HG03442 (cell line): ENCODE data around the gene THRB.

Experiments
- ATAC-seq: cut with Tn5 transposase; IDR thresholded peaks from one replicate; pipeline ENCODE4 v1.9.1; 2021; ENCODE audit warnings: mild to moderate bottlenecking, moderate library complexity; ENCODE audit not compliant: unreplicated experiment

Gene THRB

DNA sequence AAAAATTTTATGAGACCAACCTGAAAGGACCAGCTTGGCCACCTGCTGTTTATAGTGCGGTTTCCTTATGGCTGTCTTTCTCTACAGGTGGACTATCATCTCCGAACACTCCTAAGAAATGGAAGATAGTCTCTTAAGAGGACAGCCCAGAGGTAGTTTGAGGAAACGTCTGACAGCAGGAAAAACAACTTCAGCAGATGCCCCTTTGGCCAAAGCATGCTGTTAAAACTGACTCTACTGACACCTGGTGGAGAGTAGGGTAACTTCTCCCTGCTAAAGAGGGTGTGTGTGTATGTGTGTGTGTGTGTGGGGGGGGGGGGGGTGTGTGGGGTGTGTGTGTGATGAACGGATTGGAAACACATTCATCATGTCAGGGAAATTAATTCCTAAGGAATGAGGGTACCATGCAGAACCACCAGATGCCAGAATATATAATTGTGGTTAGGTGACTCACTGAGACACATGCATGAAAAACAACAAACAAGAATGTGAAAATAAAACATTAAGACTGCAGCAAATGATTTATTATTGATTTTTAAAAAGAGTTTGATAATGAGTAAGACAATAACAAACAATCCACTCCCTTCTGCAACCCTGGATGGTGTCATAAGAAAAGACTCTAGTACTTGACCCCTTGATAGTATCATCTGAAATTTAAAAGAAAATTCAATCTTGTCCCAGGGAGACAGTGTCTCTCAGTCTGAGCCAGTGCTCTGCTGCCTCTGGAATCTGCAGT is 256.5 kb downstream of the THRB start:
- ATAC-seq: peak; percentile 80

DNA sequence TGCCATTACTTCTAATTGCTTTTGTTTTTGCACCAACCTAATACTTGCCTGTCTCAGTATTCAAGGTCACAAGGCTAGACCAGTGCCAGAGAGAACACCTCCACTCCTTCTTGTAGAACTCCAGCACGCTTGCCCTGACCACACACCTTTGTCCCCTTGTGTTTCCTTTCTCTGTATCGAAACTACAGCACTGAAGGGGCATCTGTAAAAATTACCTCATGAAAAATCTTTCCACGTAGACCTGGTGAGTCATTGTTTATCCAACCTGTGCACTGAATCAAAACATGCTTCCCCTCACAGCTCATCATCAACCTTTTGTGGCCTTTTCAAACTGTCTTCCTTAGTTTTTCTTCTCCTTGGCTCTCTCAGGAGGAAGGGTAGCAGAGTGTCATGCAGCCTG is 259.5 kb downstream of the THRB start:
- no peak for ATAC-seq

DNA sequence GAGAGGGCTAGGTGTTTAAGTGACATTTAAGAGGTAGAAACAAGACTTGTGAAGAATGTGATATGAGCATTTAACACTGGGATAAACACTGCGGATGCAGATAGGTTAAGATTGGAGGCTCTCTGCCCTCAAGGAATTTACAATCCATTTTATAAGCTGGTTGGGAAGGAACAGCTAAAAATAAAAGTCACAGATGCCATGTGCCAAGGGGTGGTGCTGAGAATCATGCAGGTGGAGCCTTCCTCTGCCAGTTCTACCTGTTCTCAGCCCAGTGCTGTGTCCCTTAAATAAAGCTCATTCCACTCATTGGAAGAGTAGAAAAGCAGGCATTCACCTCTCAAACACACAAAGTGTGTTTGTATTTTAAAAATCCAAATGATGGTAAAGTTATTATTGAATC is 261.9 kb downstream of the THRB start:
- no peak for ATAC-seq

DNA sequence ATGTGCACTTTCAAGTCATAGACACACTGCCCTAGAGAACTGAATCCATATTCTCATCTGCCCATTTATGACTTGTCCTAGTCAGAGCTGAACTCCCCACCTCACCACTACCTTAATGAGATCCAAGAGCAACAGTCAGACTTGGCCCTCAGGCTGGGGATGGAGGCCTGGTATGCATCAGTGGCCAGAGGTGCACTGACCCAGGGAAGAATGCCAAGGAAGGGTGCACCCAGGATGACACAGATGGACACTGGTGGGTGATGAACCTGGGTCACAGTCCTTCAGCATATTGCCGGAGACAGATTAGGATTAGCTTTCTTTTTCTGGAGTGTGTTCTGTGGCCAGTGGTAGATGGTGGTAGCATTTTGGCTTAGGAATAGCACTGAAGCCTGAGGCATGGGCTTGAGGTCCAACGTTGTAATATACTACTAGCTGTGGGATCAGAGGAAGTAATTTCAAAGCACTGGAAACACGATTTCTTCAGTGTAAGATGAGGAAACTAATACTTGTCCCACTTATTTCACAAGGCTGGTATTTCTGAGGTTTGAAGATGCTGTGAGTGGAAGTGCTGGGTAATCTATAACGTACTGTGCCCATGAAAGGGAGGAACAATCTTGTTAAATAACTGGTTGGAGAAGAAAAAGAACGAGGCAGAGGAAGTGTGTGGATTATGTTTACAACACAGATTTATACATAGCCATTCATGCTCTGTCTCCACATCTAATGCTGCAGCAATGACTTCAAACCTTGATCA is 265.0 kb downstream of the THRB start:
- no peak for ATAC-seq

DNA sequence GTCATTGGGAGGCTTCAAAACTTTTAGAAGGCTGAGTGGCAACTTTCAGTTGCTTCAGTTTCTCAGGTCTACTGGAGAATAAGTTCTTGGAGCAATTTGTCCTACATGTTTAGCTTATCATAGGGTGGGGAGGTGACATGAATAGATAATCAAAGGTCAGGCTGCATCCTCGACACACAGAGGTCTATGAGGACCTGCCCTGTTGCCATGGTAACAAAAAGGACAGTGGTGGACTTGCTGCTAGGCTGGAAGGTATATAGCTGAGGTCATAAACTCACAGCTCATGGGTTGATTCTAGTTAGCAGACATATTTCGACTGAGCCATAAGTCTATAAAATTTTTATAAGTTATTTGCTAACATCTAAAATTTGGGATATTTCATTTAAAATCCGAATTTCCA is 267.0 kb downstream of the THRB start:
- ATAC-seq: no peak

DNA sequence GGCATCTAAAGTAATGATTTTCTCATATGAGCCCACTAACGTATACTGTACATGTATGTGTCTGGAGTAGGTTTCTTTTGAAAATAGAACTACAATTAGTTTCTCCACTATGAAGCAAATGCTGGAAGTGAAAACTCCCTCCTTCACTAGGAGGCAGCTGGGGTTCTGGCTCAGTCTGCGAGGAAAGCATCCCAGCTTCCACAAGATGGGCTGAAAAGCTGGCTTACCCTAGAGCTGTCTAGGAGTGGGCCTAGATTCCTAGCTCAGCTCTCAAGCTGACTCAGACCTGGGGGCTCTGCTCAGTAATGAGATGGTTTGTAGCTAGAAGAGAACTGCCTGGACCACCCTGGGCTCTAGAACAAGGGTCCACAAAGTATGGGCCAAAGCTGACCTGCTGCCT is 268.3 kb downstream of the THRB start:
- no peak for ATAC-seq

DNA sequence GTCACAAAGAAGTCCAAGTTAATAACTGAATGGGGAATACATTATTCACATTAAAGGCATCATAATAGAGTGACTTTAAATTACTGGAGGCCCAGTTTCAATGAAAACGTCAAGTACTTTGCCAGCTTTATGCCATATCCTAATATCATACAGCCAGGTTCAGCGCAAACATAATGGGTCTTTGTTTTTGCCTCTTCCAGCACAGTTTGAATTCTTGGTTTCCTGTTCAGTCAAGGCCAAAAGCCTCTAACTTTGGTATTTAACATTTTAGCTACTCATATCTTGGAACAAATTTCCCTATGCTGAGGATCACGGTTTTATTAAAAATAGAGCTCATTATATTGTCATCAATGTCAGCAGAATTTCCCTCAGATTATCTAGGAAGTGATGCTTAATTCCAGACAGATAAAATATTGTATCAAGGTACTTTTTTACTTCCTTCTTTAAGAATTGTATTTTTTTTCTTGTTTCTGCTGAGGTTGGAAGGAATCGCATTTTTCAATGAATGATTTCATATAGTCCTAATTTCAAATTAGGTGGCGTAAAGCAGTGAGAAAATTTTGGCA is 269.2 kb downstream of the THRB start:
- ATAC-seq: no peak

DNA sequence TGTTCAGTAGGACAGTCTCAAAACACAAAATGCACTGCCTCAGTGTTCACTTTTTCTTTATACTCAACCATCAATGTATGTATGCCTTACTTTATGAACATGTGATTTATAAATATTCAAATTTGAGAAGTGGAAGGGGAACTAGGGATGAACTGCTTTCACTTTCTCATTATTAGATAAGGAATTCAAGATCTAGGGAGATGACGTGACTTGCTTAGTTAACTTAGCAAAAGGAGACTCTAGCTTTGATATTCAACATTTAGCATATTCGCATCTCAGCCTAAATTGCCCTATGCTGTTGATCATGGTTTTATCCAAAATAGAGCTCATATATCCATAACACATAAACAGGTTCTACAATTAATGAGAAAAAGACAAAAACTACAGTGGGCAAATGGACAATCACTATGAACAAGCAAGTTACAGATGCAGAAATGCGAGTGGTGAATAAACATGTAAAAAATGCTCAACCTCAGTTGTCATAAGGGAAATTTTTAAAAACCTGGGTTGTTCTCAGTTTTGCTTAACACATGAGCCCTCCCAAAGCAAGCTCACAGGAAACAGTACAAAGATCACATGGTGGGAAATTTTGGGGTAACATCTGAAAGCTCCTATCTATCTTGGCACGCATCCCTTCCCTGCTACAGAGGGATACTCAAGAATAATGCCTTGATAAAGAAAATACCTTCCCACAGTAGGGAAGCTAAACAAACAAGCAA is 269.8 kb downstream of the THRB start:
- ATAC-seq: no peak

DNA sequence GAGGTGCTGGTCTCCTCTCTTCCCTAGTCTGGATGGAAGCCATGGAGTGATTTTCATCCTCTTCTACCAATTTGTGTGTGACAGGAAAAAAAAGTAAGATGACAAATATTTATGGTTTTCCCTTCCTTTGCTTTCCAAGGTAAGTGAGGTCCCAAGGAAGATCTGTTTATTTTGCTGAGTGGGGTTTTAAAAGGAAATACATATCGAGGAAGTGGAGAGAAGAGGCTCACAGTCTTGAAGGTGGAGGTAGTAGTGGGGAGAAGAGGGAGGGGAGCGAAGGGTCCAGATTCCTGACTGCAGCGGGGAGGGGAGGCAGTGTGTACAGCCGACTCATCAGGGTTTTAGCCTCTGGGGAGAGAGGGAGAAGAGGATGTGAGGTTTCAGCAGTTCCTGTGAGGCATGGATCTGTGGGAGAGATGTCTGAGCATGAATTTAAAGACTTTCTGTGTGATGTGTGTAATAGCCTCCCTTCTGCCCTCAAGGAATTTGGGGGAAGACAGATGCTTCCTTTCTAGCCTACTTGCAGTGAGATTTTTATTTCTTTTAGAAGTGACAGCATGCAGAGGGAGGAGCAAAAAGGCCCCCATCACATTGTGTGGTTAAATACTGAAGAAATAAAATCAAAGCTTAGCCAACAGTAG is 272.4 kb downstream of the THRB start:
- ATAC-seq: no peak

DNA sequence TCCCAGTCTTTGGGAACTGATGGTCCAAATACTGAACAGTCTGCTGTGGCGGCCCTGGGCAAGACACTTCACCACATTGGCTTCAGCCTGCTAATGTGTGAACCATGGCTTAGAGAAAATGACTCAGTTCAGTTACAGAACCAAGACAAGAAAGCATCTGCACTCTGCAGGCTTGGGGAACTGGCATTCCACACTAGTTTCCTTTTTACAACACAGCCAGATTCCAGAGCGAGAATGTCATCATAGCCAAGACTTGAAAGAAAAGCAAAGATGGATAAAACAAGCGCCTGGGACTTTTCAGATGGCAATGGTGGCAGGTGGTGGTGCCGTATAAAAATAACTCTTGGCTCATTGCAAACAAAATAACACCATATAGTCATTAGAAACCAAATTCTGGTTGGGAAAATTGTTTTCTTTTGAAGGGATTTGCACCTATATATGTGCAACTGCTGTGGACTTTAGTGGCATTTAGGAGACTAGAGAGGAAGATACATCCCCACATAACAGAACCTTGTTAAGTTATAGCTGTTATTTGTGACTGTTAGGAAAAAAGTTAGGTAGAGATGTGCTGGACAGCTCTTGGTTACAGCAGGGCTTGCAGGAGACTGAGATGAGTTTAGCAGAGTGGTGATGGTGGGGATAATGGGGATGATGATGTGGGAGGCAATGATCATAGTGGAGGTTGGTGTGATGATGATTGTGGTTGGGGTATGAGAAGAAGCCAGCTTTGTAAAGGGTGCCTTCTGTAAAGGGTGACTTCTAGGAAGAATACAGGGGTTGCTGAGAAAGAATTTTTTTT is 273.6 kb downstream of the THRB start:
- no peak for ATAC-seq

DNA sequence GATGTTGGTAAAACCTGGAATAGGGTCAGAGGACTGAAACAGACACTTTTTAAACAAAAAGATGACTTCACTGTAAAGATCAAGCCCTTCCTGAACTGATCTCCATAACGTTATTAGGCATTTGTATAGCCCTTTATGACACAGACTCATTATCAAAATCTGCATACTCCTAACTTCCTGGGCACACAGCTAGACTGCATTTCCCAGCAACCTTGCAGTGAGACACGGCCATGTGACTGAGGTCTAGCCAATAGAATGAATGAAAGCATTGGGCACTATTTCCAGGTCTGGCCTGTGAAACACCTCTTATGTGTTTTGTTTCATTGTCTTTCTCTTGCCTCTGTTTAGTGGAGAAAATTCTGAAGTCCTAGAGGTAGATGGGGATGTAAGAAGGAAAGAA is 279.1 kb downstream of the THRB start:
- ATAC-seq: no peak

DNA sequence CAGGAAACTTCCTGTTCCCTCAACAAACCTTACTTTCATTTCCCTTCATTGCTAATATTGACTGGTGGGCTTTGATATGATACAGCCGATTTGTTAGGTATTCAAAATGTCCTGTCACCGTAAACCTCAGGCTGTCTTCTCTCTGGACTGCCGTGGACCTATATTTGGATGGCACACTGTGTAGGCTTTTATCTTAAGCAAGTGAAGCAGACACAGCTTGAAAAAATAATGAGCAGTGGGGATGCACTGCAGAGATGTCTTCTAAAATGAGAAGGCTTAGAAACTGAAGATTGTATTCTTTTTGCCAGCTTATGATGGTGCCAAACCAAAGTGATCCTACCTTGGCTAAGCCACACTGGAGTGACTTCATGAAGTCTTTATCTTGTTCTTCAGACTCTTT is 283.3 kb downstream of the THRB start:
- no peak for ATAC-seq

DNA sequence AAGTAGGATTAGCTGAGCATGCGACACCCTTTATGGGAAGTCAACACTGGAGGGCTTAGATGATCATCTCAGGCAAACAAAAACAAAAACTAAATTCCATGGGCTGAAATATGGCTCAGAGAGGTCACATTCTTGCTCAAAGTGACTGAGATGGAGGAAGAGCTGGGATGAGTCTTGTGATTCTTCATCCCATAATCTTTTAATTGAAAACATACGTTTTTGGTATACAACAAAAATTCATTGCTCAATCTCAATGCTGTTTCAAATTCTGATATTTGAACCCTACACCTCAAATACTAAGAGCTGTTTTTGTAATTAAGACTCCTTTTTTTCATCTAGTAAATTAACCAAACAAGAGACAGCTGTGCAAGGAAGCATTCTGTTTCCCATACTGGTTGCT is 292.6 kb downstream of the THRB start:
- ATAC-seq: no peak

DNA sequence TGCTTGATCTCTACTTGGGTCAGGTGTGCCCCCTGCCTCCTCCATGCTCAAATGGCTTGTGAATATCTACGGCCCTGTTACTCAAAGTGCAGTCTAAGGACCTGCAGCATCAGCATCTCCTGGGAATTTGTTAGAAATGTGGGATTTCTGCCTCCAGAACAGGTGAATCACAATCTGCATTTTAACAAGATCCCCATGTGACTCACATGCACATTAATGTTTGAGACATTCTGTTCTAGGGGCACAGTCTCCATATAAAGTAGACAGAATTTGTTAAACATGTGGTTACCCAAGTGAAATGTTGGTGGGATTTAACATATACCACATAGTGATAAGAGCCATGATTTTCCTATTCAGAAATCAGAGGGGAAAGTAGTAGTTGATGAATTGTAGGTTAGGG is 293.3 kb downstream of the THRB start:
- no peak for ATAC-seq

DNA sequence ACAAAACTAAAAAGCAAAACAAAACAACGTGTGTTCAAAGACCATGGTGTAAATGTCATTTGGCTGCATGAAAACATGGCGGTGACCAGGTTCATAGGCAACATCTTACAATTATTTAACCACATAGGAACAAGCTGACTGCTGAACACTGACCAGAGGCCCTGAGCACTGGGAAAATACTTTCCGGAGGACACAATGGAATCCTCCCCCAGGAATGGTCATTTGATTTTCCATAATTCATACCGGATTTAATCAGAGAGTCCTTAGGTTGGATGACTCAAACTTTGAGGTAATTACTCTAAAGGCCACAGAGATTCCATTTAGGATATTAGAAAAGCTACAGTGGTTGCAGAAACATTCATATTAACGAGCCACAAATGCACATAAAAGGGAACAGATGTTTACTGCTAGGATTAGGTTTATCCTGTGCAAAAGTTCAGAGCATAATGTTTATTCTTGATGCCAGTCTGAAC is 294.8 kb downstream of the THRB start:
- no peak for ATAC-seq

DNA sequence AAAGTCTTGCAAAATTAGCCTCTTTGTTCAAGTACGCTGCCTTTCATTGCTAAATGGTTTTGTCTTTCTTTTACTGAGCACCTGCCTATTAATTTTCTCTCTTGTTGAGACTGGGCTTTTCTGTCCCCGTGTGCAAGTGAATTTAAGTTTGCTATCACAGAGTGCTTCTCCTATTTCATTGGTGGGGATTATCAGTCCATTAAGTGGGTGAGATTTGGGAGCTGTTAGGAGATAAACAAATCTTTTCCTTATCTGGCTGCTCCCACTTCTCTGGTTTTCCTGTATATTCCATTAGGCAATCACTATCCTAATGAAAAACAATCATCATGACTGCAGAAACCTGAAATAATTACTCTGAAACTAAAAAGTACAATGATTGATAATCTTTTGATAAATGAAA is 295.4 kb downstream of the THRB start:
- no peak for ATAC-seq

DNA sequence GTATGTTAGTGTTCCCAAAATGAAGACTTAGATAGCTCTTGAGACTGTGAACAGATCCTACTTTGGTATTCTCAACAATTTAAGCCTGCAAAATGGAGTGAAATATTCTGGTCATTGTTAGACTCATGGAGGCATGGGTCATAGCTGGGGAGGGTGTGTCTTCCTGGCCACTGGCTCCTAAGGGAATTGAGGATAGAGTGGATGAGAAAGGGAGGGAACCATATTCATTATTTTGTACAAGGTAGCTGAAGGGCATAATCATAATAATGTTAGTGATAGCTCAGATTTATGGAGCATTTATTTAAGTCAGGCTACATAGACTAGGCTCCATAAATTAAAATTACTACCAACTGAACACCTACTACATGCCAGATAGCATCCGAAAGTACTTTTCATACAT is 295.9 kb downstream of the THRB start:
- no peak for ATAC-seq

DNA sequence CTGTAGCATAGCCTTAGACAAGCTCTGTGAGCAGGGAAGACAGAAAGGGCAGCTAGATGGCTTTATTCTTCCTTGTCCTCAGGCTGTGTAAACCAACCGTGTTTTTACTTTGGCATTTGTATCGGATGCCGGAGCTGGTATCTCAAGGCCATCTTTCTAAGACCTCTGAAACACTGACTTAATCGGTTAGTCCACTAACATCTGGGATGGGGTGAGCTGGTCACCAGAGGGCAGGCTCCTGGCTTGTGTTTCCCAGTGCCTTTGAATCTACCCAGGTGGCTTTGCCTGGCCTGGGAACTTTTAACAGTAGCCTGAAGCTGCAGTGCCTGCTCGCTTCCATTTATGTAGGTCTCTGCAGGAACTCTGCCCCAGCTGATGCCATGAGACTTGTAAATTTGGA is 296.8 kb downstream of the THRB start:
- no peak for ATAC-seq

DNA sequence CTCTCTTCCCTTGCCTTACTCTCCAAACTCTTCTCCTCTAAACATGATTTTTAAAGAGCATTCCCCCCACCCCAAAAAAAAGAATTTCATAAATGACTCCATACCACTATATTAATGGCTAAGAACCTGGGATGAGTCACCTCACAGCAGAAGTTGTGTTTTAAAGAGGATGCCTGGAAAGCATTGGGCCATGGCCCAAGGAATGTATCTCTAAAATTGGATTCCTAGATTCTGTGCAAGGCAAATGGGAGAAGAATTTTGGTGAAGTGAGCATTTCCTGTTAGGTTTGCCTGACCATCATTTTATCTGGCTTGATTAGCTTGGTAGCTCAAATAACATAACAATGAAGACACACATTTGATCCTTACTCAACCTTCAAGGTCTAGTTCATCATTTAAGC is 298.1 kb downstream of the THRB start:
- ATAC-seq: no peak

DNA sequence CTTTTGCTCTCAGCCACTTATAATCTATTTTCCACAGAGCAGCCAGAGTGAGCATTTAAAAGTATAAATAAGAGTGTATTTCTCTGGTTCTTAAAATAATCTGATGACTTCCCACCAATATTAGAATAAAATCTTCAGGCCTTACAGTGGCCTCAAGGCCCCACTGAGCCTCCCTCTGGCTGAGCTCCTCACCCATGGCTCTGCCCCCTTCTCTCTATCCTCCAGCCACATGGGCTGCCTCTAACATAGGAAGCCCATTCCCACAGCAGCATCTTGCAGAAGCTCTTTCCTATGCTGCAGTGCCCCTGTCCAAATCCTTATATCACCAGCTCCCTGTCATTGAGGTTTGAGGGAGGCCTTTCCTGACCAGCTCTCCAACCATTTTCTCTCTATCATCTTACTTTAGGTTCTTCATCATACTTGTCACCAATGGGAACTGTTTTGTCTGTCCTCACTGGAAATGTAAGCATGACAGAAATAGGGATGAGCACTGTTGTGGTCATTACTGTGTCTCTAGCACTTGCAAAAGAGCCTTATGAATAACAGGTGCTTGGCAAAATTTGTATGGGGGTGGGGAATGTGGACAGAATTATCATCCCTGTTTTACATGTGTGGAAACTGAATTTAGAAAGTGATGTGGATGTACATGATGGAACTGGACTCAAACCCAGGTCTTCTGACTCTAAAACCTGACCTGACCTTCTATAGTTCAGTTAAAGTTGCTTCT is 299.0 kb downstream of the THRB start:
- no peak for ATAC-seq
